Measurements from ENCODE around the gene TAS2R40. TPM values are rescaled to one million over a fixed set of nuclear protein-coding genes. Genes with fewer than 3 reads are reported as not detected.
"Not testable (repeated sequence)": the region's sequence is repeated elsewhere in the genome, so short reads cannot be mapped to it uniquely, and the experiment has no call there.

The TAS2R40 gene
- total RNA-seq, 1 donor from 2014 or later: not detected

GRCh38 chr7:143247372-143247771 lies 25.5 kb downstream of the TAS2R40 start:
- DNase-seq (ENCODE audit: low spot score in 2 of 2) (no peak), FAIRE-seq (no peak)

DNA sequence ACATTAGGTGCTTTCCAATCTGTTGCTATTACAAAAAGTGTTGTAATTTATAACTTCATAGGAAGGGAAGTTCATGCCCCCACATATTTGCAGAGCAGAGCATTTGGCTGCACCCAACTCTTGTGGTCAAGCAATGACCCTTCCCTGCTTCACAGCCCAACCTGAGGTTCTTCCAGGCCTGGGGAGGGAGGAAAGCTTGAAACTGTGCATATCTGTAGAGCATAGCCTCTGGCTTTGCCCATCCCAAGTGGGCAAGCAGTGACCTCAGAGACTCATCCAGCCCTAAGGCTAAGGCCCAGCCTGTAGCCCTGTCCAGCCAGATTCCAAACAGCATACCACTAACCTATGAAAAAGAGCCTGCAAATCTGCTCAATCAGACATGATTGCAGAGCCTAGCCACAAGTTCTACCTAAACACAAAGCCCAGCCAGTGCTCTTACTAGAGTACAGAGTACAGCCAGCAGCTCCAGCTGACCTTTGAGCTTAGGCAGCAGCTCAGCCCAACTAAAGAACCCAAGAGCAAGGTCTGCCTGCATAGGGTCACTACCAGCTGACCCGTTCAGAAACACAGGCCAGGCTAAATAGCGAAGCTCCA lies 27.0 kb downstream of the TAS2R40 start:
- DNase-seq (ENCODE audit: low spot score in 2 of 2) (no peak), FAIRE-seq (no peak)

- no peak for FAIRE-seq
Measured at GRCh38 chr7:143250199-143250598, 28.4 kb downstream of the TAS2R40 start.

GRCh38 chr7:143250822-143251221 lies 29.0 kb downstream of the TAS2R40 start:
- no peak for FAIRE-seq
- DNase-seq (ENCODE audit: low spot score in 2 of 2): no peak

More at GRCh38 chr7:143250199-143250598, 28.4 kb downstream of the TAS2R40 start:
- DNase-seq (ENCODE audit: low spot score in 2 of 2): no peak

DNA sequence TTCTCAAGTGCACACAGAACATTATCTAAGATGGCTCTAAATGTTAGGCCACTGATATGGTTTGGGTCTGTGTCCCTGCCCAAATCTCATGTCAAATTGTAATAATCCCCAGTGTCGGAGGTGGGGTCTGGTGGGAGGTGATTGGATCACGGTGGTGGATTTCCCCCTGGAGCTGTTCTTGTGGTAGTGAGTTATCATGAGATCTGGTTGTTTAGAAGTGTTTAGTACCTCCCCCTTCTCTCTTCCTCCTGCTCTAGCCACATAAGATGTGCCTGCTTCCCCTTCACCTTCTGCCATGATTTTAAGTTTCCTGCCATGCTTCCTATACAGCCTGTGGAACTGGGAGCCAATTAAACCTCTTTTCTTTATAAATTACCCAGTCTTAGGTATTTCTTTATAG lies 30.2 kb downstream of the TAS2R40 start:
- no peak for FAIRE-seq
- no peak for DNase-seq (ENCODE audit: low spot score in 2 of 2)

GRCh38 chr7:143255564-143255963 lies 33.7 kb downstream of the TAS2R40 start:
- FAIRE-seq (no peak), DNase-seq (ENCODE audit: low spot score in 2 of 2) (no peak)

DNA sequence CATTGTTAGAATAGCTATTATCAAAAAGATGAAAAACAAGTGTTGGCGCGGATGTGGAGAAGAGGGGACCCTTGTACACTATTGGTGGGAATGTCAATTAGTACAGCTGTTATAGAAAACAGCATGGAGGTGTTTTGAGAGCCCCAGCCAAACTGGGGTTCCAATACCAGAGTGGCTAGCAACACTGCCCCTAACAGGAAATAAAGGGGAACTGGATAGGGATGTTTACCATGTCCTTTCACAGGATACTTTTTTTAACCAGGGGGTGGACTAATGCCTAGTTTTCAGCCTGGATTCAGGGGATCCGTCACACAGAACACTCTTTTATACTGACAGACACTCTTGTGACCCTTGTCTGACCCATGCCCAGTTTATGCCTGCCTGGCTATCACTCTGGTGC lies 34.5 kb downstream of the TAS2R40 start:
- DNase-seq (ENCODE audit: low spot score in 2 of 2): no peak

DNA sequence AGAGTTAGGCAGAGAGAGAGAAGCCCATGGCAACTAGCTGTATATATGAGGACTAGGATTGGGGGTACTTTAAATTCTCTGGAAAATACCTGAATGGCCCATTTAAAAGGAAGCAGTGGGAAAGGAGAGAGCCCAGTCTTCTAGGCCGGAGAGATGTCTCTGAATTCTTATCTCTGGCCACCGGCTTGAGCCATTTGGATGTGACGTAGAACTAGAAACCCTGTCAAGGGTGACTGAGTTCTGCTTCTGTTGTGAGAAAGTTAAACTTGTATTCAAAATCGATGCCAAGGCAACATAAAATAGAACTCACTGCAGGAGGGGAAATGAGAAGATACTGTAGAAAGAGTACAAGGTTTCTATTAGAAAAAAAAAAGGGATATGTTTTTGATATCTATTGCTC lies 35.1 kb downstream of the TAS2R40 start:
- no peak for FAIRE-seq
- no peak for DNase-seq (ENCODE audit: low spot score in 2 of 2)

More for the DNA sequence above, 34.5 kb downstream of the TAS2R40 start:
- FAIRE-seq: no peak

DNA sequence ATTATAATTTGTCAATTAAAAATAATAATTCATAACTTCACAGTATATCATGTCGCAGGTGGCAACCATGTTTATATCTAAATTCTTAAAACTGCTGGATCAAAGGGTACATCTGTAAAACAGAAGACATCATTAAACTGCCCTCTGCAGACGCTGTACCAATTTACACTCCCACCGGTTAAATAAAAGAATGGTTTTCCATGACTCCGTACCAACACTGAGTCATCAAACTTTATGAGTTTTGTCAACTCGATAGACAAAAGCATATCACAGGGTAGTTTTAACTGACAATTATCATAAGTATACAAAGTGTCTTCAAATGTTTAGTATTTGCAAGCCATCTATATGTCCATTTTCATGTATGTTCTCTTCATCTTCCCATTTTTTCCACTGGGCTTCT lies 35.7 kb downstream of the TAS2R40 start:
- DNase-seq (ENCODE audit: low spot score in 2 of 2) (no peak), FAIRE-seq (no peak)

GRCh38 chr7:143258831-143259230 lies 37.0 kb downstream of the TAS2R40 start:
- FAIRE-seq (no peak), DNase-seq (ENCODE audit: low spot score in 2 of 2) (no peak)

- FAIRE-seq (no peak), DNase-seq (ENCODE audit: low spot score in 2 of 2) (no peak)
Measured at GRCh38 chr7:143259765-143260164, 37.9 kb downstream of the TAS2R40 start.

DNA sequence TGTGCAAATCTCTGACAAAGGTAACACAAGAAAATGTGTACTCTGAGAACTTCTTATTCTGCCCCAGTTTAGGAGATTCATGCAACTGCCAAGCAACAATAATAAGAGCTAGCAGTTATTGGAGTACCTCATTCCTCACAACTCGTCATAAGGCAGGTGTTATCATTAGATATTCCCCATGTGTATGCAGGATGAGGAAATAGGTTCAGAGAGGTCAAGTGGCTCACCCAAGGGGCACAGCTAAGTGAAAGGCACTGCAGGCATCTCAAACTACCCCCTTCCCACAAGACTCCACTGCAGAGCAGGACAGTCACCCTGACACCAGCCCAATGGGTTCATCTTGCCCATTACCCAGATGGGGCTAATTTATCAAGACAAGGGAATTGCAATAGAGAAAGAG lies 40.1 kb downstream of the TAS2R40 start:
- FAIRE-seq (no peak), DNase-seq (ENCODE audit: low spot score in 2 of 2) (no peak)

GRCh38 chr7:143263266-143264195 lies 41.7 kb downstream of the TAS2R40 start, which contains the start of gene GSTK1:
Gene GSTK1 (plus strand): TSS chr7:143263441. CDS start chr7:143263514, 73 bp downstream.
- FAIRE-seq: no peak
- peak; percentile 48 to 79 for DNase-seq (ENCODE audit: low spot score in 2 of 2)

DNA sequence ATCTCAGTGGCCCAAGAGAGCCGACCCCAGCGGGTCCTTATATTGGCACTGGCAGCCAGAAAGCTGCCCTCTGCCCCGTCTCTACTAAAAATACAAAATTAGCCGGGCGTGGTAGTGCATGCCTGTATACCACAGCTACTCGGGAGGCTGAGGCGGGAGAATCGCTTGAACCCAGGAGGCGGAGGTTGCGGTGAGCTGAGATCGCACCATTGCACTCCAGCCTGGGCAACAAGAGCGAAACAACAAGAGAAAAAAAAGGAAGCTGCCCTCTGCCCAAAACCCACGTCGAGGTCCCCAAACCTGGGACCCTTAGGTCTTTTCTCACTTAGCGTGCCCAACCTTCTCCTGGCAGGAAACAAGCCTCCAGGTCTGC lies 42.3 kb downstream of the TAS2R40 start:
- not testable (repeated sequence) for DNase-seq (ENCODE audit: low spot score in 2 of 2); FAIRE-seq

DNA sequence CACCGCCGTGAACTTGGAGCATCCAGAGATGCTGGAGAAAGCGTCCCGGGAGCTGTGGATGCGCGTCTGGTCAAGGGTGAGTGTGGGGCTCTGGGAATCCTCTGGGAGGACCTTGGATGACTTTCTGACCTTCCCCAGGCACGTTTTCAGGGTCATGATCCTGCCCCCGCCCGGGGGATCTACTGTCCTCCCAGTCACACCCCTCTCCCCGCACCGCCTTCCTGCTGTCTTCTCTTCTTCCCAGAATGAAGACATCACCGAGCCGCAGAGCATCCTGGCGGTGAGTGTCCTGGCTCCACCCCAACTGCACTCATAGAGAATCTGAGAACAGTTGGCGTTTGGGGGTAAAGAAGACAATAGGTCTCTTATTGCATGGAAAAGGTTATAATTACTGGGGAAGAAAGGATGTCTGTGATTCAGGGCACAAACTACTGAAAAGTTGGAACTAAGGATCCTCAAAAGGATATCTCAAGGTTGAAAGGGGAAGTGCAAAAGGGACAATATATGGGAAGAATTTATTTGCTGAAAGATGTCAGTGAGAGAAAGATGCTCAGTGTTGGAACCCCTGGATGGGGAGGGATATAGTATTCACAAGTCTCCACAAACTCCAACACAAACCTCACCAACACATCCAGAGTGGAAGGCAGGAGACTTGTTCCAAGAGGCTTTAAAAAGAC lies 43.3 kb downstream of the TAS2R40 start:
- FAIRE-seq (no peak), DNase-seq (ENCODE audit: low spot score in 2 of 2) (no peak)

DNA sequence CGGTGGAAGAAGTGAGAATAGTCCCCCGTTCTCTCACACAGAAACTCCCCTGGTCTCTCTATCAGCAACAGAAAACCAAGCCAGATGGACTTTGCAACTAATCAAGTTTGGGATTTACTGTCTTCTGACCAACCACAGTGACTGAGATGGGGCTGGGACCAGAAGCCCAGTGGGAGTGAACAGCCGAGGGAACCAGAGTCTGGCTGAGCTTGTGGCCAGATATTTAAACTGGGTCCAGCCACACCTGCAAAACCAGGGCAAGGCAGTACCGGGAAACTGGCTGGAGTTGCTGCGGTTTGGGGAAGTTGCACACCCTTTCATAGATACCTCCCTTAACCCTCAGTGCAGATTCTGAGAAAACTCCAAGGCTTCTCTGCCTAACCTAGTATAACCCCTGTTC lies 47.4 kb downstream of the TAS2R40 start:
- DNase-seq (ENCODE audit: low spot score in 2 of 2): no peak
- FAIRE-seq: no peak

GRCh38 chr7:143271240-143271639 lies 49.4 kb downstream of the TAS2R40 start:
- DNase-seq (ENCODE audit: low spot score in 2 of 2) (no peak), FAIRE-seq (no peak)
